GM12878 (cell line): ENCODE results near the gene OR52M1. TPM values are rescaled to one million over a fixed set of nuclear protein-coding genes. Genes with fewer than 3 reads are reported as not detected.

ENCODE experiments used
- ATAC-seq: fragments of 200-7000 bp; cut with Tn5 transposase; 3 replicates; pipeline ENCODE4 v1.9.1; 2020; ENCODE audit warnings: mild to moderate bottlenecking, moderate library complexity
- BruUV-seq: library from RNA; stranded (reverse); fragments of 400-500 nt; replicated peaks from 2 replicates; lab custom pipeline; 2021; lab: Mats Ljungman, UMichigan
- CTCF ChIA-PET: fragments of 300-600 bp; sonication (Branson Sonifier 250); formaldehyde crosslinking; extraction: SDS; loops from one replicate; lab custom pipeline; 2021; ENCODE audit warnings: inconsistent platforms; lab: Yijun Ruan, JAX
- POLR2A ChIA-PET: fragments of 350-600 bp; formaldehyde crosslinking; extraction: SDS; loops from one replicate; lab custom pipeline; 2021; ENCODE audit warnings: inconsistent platforms; lab: Charles Lee
- RAD21 ChIA-PET: fragments of 300-600 bp; sonication (Branson Sonifier 250); formaldehyde crosslinking; loops from one replicate; lab custom pipeline; 2023; ENCODE audit warnings: antibody characterized with exemption; ENCODE audit not compliant: unreplicated experiment; lab: Charles Lee
- SMC1A ChIA-PET: fragments of 300-600 bp; sonication (Branson Sonifier 250); formaldehyde crosslinking; loops from one replicate; lab custom pipeline; 2023; ENCODE audit not compliant: unreplicated experiment, uncharacterized antibody; lab: Charles Lee
- DNase-seq: peaks from one replicate; pipeline ENCODE4 v3.0.0-alpha.2; 2011; ENCODE audit warnings: low read depth, low spot score
- FAIRE-seq: peaks from 3 replicates; lab custom pipeline; 2011; peaks lifted over from hg19 to GRCh38; lab: Jason Lieb, UNC
- H2AFZ ChIP-seq: 2 replicates; pipeline ENCODE4 v1.6.0; 2011; ENCODE audit warnings: low read depth, low read length, control low read depth; ENCODE audit not compliant: control insufficient read depth
- H3K27ac ChIP-seq: 2 replicates; pipeline ENCODE4 v1.5.1; 2011; ENCODE audit warnings: control low read depth; ENCODE audit not compliant: control insufficient read depth, insufficient read depth
- H3K27me3 ChIP-seq, 2 experiments: replicated peaks in 1 of 2; 2 replicates each; pipeline versions ENCODE4 v1.6.0 to v1.6.1; 2011; ENCODE audit warnings: low read length in 1 of 2; ENCODE audit not compliant: control insufficient read depth in 2 of 2, insufficient read depth in 2 of 2
- H3K36me3 ChIP-seq, 2 experiments: 2 replicates each; pipeline ENCODE4 v1.5.1; 2011; ENCODE audit warnings: low read length in 1 of 2; ENCODE audit not compliant: control insufficient read depth in 2 of 2, insufficient read depth in 2 of 2
- H3K4me1 ChIP-seq: 2 replicates; pipeline ENCODE4 v1.6.1; 2011; ENCODE audit warnings: mild to moderate bottlenecking, low read length, moderate library complexity, mixed read lengths; ENCODE audit not compliant: control insufficient read depth, insufficient read depth
- H3K4me2 ChIP-seq: 2 replicates; pipeline ENCODE4 v1.6.0; 2011; ENCODE audit warnings: control low read depth; ENCODE audit not compliant: control insufficient read depth, insufficient read depth
- H3K4me3 ChIP-seq: fragments of 200-600 bp; sonication (generic); 2 replicates; pipeline ENCODE4 v1.5.1; 2016
- H3K79me2 ChIP-seq: 2 replicates; pipeline ENCODE4 v1.6.0; 2011; ENCODE audit warnings: low read length; ENCODE audit not compliant: control insufficient read depth, insufficient read depth
- H3K9ac ChIP-seq: 2 replicates; pipeline ENCODE4 v1.8.0; 2011; ENCODE audit warnings: low read length, control low read depth, mixed read lengths; ENCODE audit not compliant: control insufficient read depth, insufficient read depth
- H3K9me3 ChIP-seq: replicated peaks from 3 replicates; pipeline ENCODE4 v1.5.1; 2011; ENCODE audit warnings: mild to moderate bottlenecking, low read length; ENCODE audit not compliant: control insufficient read depth, insufficient read depth
- H4K20me1 ChIP-seq: 2 replicates; pipeline ENCODE4 v1.6.0; 2011; ENCODE audit not compliant: control insufficient read depth, insufficient read depth
- ATF2 ChIP-seq: IDR thresholded peaks from 2 replicates; pipeline ENCODE4 v1.6.1; 2012; ENCODE audit warnings: low read length, inconsistent platforms
- CREB1 ChIP-seq: IDR thresholded peaks from 2 replicates; pipeline ENCODE4 v1.6.1; 2012; ENCODE audit warnings: low read depth, mild to moderate bottlenecking, inconsistent platforms
- E2F4 ChIP-seq: IDR thresholded peaks from 2 replicates; pipeline ENCODE4 v1.6.1; 2012; ENCODE audit warnings: low read depth, low read length, improper control_type of control experiment
- EZH2 ChIP-seq: IDR thresholded peaks from 2 replicates; pipeline ENCODE4 v1.6.1; 2012; ENCODE audit warnings: low read depth, mild to moderate bottlenecking, control low read depth, inconsistent platforms, low read length, borderline replicate concordance; ENCODE audit not compliant: control insufficient read depth
- HDAC2 ChIP-seq: fragments of 200-600 bp; sonication (generic); IDR thresholded peaks from 2 replicates; pipeline ENCODE4 v1.6.1; 2017
- MEF2A ChIP-seq: IDR thresholded peaks from 2 replicates; pipeline ENCODE4 v1.6.1; 2011; ENCODE audit warnings: low read depth, mild to moderate bottlenecking, low read length, moderate library complexity; ENCODE audit not compliant: insufficient read depth
- PML ChIP-seq: IDR thresholded peaks from 2 replicates; pipeline ENCODE4 v1.6.1; 2012; ENCODE audit warnings: low read length, inconsistent platforms
- TCF3 ChIP-seq: IDR thresholded peaks from 2 replicates; pipeline ENCODE4 v1.6.1; 2012; ENCODE audit warnings: low read depth, mild to moderate bottlenecking, low read length, borderline replicate concordance; ENCODE audit not compliant: insufficient read depth
- WGBS: methylation state at CpG from one replicate; pipeline ENCODE4 v1.1.6; 2016; ENCODE audit warnings: low lambda C conversion rate; ENCODE audit not compliant: insufficient replicate concordance, insufficient coverage; ENCODE audit errors: missing lambda C conversion rate; 5-methylcytosine and 5-hydroxymethylcytosine counted together
- in situ Hi-C: fragments of 300-500 bp; cut with MboI; formaldehyde crosslinking; loops from 9 replicates; pipeline ENCODE4 v1.14.3; 2018; ENCODE audit warnings: mixed read lengths
- intact Hi-C: fragments of 100-400 bp; cut with micrococcal nuclease; formaldehyde crosslinking; loops from one replicate; pipeline ENCODE4 v1.14.2; 2022; ENCODE audit not compliant: unreplicated experiment
- polyA plus RNA-seq, 11 experiments: library from polyadenylated mRNA; depleted of rRNA in 4 of 11; unstranded in 6 of 11; stranded (reverse) in 5 of 11; fragments of >200 nt; fragmentation: Nextera tagmentation in 4 of 11; fragmentation: Illumina TruSeq in 1 of 11; extraction: Ambion mirVana in 4 of 11; extraction: Trizol in 1 of 11; gene quantifications; 1 replicate in 1 of 11; 2 replicates in 10 of 11; pipeline versions ENCODE4 v1.2.1 to v1.2.3, GENCODE V29; 2011 to 2016; ENCODE audit warnings: inconsistent platforms in 2 of 11, missing spikeins in 2 of 11, low read depth in 1 of 11
- total RNA-seq, 4 experiments: library from RNA; depleted of rRNA in 3 of 4; stranded (reverse); fragments of >200 nt in 3 of 4; fragmentation: Illumina TruSeq in 1 of 4; extraction: Trizol in 1 of 4; gene quantifications; 2 replicates each; pipeline versions ENCODE4 v1.2.1 to v1.2.3, GENCODE V29; 2013 to 2021

Gene OR52M1
- total and polyA plus RNA-seq, 10 of the 15 experiments (the other 5 are each of a cell fraction or from before 2014, with no cell fraction given), result not detected

GRCh38 chr11:4541071-4541470 lies 3.9 kb upstream of the OR52M1 start:
- no peaks in the 10 kb centered on the region; a peak in 1 of 4 replicates for H3K27me3 ChIP-seq
- ChIA-PET SMC1A (interaction anchor here (1.3 to 1.8 kb wide), 2 partner anchors 12 to 48 kb away, joined by 3 to 4 read pairs; no protein-coding TSS in a partner anchor), CTCF (interaction anchor here (0.9 to 7.7 kb wide), 3 partner anchors 49 to 389 kb away, joined by 3 to 122 read pairs (median 3); no protein-coding TSS in a partner anchor), POLR2A (no interaction called here), RAD21 (interaction anchor here (3.5 kb wide), 1 partner anchor 354 kb away, joined by 18 read pairs; no protein-coding TSS in a partner anchor)
- TF ChIP-seq TCF3 (no peak), ATF2 (no peak), PML (no peak), CREB1 (no peak), HDAC2 (no peak), MEF2A (no peak), EZH2 (no peak), E2F4 (no peak)
- 0% methylated on average over 1 of the region's 1 CpG for WGBS
- no peaks in the 10 kb centered on the region for H3K36me3 ChIP-seq
- BruUV-seq, result no TSS peak
- no peaks in the 10 kb centered on the region for H3K4me1 ChIP-seq
- DNase-seq (no peak), ATAC-seq (no peak), FAIRE-seq (no peak)
- H2AFZ ChIP-seq, result no peak overlapping the region
- no peak overlapping the region for H3K4me3 ChIP-seq
- no peaks in the 10 kb centered on the region for H4K20me1 ChIP-seq
- no peak overlapping the region for H3K27ac ChIP-seq
- no peak overlapping the region for H3K9ac ChIP-seq
- intact Hi-C loops, result no loop called here
- H3K4me2 ChIP-seq, result no peak overlapping the region
- H3K79me2 ChIP-seq, result no peaks in the 10 kb centered on the region
- H3K9me3 ChIP-seq, result no peaks in the 10 kb centered on the region
- in situ Hi-C loops, result loop anchor here (5.0 kb wide), 1 partner anchor 359 kb away; no protein-coding TSS in a partner anchor
